ENCODE results near the gene PGAM5.

PGAM5 gene

GRCh38 chr12:132729541-132730320 is 19.1 kb downstream of the PGAM5 start:
- H3K36me3 ChIP-seq (ENCODE audit: control insufficient read depth in 1 of 2, insufficient read depth in 2 of 2, low read length in 2 of 2): peaks cover 51 to 90% of the 10 kb centered on the region in 2 donors
- H3K4me1 ChIP-seq (ENCODE audit: control insufficient read depth in 1 of 2, insufficient read depth in 2 of 2, low read length in 2 of 2): no peaks in the 10 kb centered on the region
- no peak overlapping the region for H3K9ac ChIP-seq (ENCODE audit: low read depth in 1 of 2, low read length in 2 of 2)
- no peak overlapping the region for H3K27ac ChIP-seq (ENCODE audit: low read depth, low read length)
- no peak overlapping the region for H3K4me3 ChIP-seq (ENCODE audit: low read depth in 1 of 2, low read length in 2 of 2)
- no peaks in the 10 kb centered on the region for H3K27me3 ChIP-seq (ENCODE audit: control insufficient read depth in 1 of 2, insufficient read depth in 2 of 2, low read length in 2 of 2)
- no peaks in the 10 kb centered on the region for H3K9me3 ChIP-seq (ENCODE audit: control insufficient read depth in 1 of 2, low read length in 2 of 2)

GRCh38 chr12:132730353-132730752 is 19.7 kb downstream of the PGAM5 start:
- H3K4me1 ChIP-seq (ENCODE audit: control insufficient read depth in 1 of 2, insufficient read depth in 2 of 2, low read length in 2 of 2): no peaks in the 10 kb centered on the region
- no peak overlapping the region for H3K27ac ChIP-seq (ENCODE audit: low read depth, low read length)
- H3K9me3 ChIP-seq (ENCODE audit: control insufficient read depth in 1 of 2, low read length in 2 of 2): no peaks in the 10 kb centered on the region
- no peaks in the 10 kb centered on the region for H3K27me3 ChIP-seq (ENCODE audit: control insufficient read depth in 1 of 2, insufficient read depth in 2 of 2, low read length in 2 of 2)
- H3K4me3 ChIP-seq (ENCODE audit: low read depth in 1 of 2, low read length in 2 of 2): no peak overlapping the region
- H3K36me3 ChIP-seq (ENCODE audit: control insufficient read depth in 1 of 2, insufficient read depth in 2 of 2, low read length in 2 of 2): peaks cover 51 to 90% of the 10 kb centered on the region in 2 donors
- no peak overlapping the region for H3K9ac ChIP-seq (ENCODE audit: low read depth in 1 of 2, low read length in 2 of 2)

GRCh38 chr12:132731574-132731973 is 20.9 kb downstream of the PGAM5 start:
- Histone ChIP-seq H3K27me3 (ENCODE audit: control insufficient read depth in 1 of 2, insufficient read depth in 2 of 2, low read length in 2 of 2) (no peaks in the 10 kb centered on the region), H3K36me3 (ENCODE audit: control insufficient read depth in 1 of 2, insufficient read depth in 2 of 2, low read length in 2 of 2) (peaks cover 52 to 88% of the 10 kb centered on the region in 2 donors), H3K9me3 (ENCODE audit: control insufficient read depth in 1 of 2, low read length in 2 of 2) (no peaks in the 10 kb centered on the region), H3K4me1 (ENCODE audit: control insufficient read depth in 1 of 2, insufficient read depth in 2 of 2, low read length in 2 of 2) (no peaks in the 10 kb centered on the region), H3K4me3 (ENCODE audit: low read depth in 1 of 2, low read length in 2 of 2) (no peak overlapping the region), H3K9ac (ENCODE audit: low read depth in 1 of 2, low read length in 2 of 2) (no peak overlapping the region), H3K27ac (ENCODE audit: low read depth, low read length) (no peak overlapping the region)

- no peak overlapping the region for H3K4me3 ChIP-seq (ENCODE audit: low read depth in 1 of 2, low read length in 2 of 2)
- H3K27me3 ChIP-seq (ENCODE audit: control insufficient read depth in 1 of 2, insufficient read depth in 2 of 2, low read length in 2 of 2): no peaks in the 10 kb centered on the region
- no peak overlapping the region for H3K9ac ChIP-seq (ENCODE audit: low read depth in 1 of 2, low read length in 2 of 2)
- no peak overlapping the region for H3K27ac ChIP-seq (ENCODE audit: low read depth, low read length)
- peaks cover 45 to 85% of the 10 kb centered on the region in 2 donors for H3K36me3 ChIP-seq (ENCODE audit: control insufficient read depth in 1 of 2, insufficient read depth in 2 of 2, low read length in 2 of 2)
- H3K4me1 ChIP-seq (ENCODE audit: control insufficient read depth in 1 of 2, insufficient read depth in 2 of 2, low read length in 2 of 2): no peaks in the 10 kb centered on the region
- no peaks in the 10 kb centered on the region for H3K9me3 ChIP-seq (ENCODE audit: control insufficient read depth in 1 of 2, low read length in 2 of 2)
These were observed 23.6 kb downstream of the PGAM5 start for GRCh38 chr12:132734206-132734605.

GRCh38 chr12:132735496-132735895 is 24.9 kb downstream of the PGAM5 start:
- H3K4me1 ChIP-seq (ENCODE audit: control insufficient read depth in 1 of 2, insufficient read depth in 2 of 2, low read length in 2 of 2): no peaks in the 10 kb centered on the region
- peaks cover 56 to 89% of the 10 kb centered on the region in 2 donors for H3K36me3 ChIP-seq (ENCODE audit: control insufficient read depth in 1 of 2, insufficient read depth in 2 of 2, low read length in 2 of 2)
- no peaks in the 10 kb centered on the region for H3K9me3 ChIP-seq (ENCODE audit: control insufficient read depth in 1 of 2, low read length in 2 of 2)
- no peak overlapping the region for H3K4me3 ChIP-seq (ENCODE audit: low read depth in 1 of 2, low read length in 2 of 2)
- no peaks in the 10 kb centered on the region for H3K27me3 ChIP-seq (ENCODE audit: control insufficient read depth in 1 of 2, insufficient read depth in 2 of 2, low read length in 2 of 2)
- no peak overlapping the region for H3K9ac ChIP-seq (ENCODE audit: low read depth in 1 of 2, low read length in 2 of 2)
- H3K27ac ChIP-seq (ENCODE audit: low read depth, low read length): no peak overlapping the region

GRCh38 chr12:132736378-132736777 is 25.7 kb downstream of the PGAM5 start:
- Histone ChIP-seq H3K9ac (ENCODE audit: low read depth in 1 of 2, low read length in 2 of 2) (no peak overlapping the region), H3K4me3 (ENCODE audit: low read depth in 1 of 2, low read length in 2 of 2) (no peak overlapping the region), H3K27me3 (ENCODE audit: control insufficient read depth in 1 of 2, insufficient read depth in 2 of 2, low read length in 2 of 2) (no peaks in the 10 kb centered on the region), H3K36me3 (ENCODE audit: control insufficient read depth in 1 of 2, insufficient read depth in 2 of 2, low read length in 2 of 2) (peaks cover 63 to 89% of the 10 kb centered on the region in 2 donors), H3K27ac (ENCODE audit: low read depth, low read length) (no peak overlapping the region), H3K4me1 (ENCODE audit: control insufficient read depth in 1 of 2, insufficient read depth in 2 of 2, low read length in 2 of 2) (no peaks in the 10 kb centered on the region), H3K9me3 (ENCODE audit: control insufficient read depth in 1 of 2, low read length in 2 of 2) (no peaks in the 10 kb centered on the region)

- Histone ChIP-seq H3K36me3 (ENCODE audit: control insufficient read depth in 1 of 2, insufficient read depth in 2 of 2, low read length in 2 of 2) (peaks cover 64 to 89% of the 10 kb centered on the region in 2 donors), H3K27ac (ENCODE audit: low read depth, low read length) (no peak overlapping the region), H3K4me3 (ENCODE audit: low read depth in 1 of 2, low read length in 2 of 2) (no peak overlapping the region), H3K4me1 (ENCODE audit: control insufficient read depth in 1 of 2, insufficient read depth in 2 of 2, low read length in 2 of 2) (no peaks in the 10 kb centered on the region), H3K9ac (ENCODE audit: low read depth in 1 of 2, low read length in 2 of 2) (no peak overlapping the region), H3K9me3 (ENCODE audit: control insufficient read depth in 1 of 2, low read length in 2 of 2) (no peaks in the 10 kb centered on the region), H3K27me3 (ENCODE audit: control insufficient read depth in 1 of 2, insufficient read depth in 2 of 2, low read length in 2 of 2) (no peaks in the 10 kb centered on the region)
These were observed 26.3 kb downstream of the PGAM5 start for GRCh38 chr12:132736913-132737312.

GRCh38 chr12:132739600-132740312 is 29.1 kb downstream of the PGAM5 start:
- H3K36me3 ChIP-seq (ENCODE audit: control insufficient read depth in 1 of 2, insufficient read depth in 2 of 2, low read length in 2 of 2): peaks cover 66 to 85% of the 10 kb centered on the region in 2 donors
- no peak overlapping the region for H3K4me3 ChIP-seq (ENCODE audit: low read depth in 1 of 2, low read length in 2 of 2)
- no peaks in the 10 kb centered on the region for H3K4me1 ChIP-seq (ENCODE audit: control insufficient read depth in 1 of 2, insufficient read depth in 2 of 2, low read length in 2 of 2)
- H3K9me3 ChIP-seq (ENCODE audit: control insufficient read depth in 1 of 2, low read length in 2 of 2): no peaks in the 10 kb centered on the region
- H3K9ac ChIP-seq (ENCODE audit: low read depth in 1 of 2, low read length in 2 of 2): no peak overlapping the region
- H3K27me3 ChIP-seq (ENCODE audit: control insufficient read depth in 1 of 2, insufficient read depth in 2 of 2, low read length in 2 of 2): no peaks in the 10 kb centered on the region
- H3K27ac ChIP-seq (ENCODE audit: low read depth, low read length): no peak overlapping the region

GRCh38 chr12:132740313-132740646 is 29.6 kb downstream of the PGAM5 start:
- H3K36me3 ChIP-seq (ENCODE audit: control insufficient read depth in 1 of 2, insufficient read depth in 2 of 2, low read length in 2 of 2): peaks cover 64 to 85% of the 10 kb centered on the region in 2 donors
- H3K27ac ChIP-seq (ENCODE audit: low read depth, low read length): no peak overlapping the region
- H3K27me3 ChIP-seq (ENCODE audit: control insufficient read depth in 1 of 2, insufficient read depth in 2 of 2, low read length in 2 of 2): no peaks in the 10 kb centered on the region
- no peak overlapping the region for H3K4me3 ChIP-seq (ENCODE audit: low read depth in 1 of 2, low read length in 2 of 2)
- no peaks in the 10 kb centered on the region for H3K9me3 ChIP-seq (ENCODE audit: control insufficient read depth in 1 of 2, low read length in 2 of 2)
- H3K4me1 ChIP-seq (ENCODE audit: control insufficient read depth in 1 of 2, insufficient read depth in 2 of 2, low read length in 2 of 2): no peaks in the 10 kb centered on the region
- no peak overlapping the region for H3K9ac ChIP-seq (ENCODE audit: low read depth in 1 of 2, low read length in 2 of 2)

- no peaks in the 10 kb centered on the region for H3K4me1 ChIP-seq (ENCODE audit: control insufficient read depth in 1 of 2, insufficient read depth in 2 of 2, low read length in 2 of 2)
- no peaks in the 10 kb centered on the region for H3K27me3 ChIP-seq (ENCODE audit: control insufficient read depth in 1 of 2, insufficient read depth in 2 of 2, low read length in 2 of 2)
These were observed 30.0 kb downstream of the PGAM5 start for GRCh38 chr12:132740652-132741051.

More at GRCh38 chr12:132740652-132741051, 30.0 kb downstream of the PGAM5 start:
- no peak overlapping the region for H3K9ac ChIP-seq (ENCODE audit: low read depth in 1 of 2, low read length in 2 of 2)
- H3K9me3 ChIP-seq (ENCODE audit: control insufficient read depth in 1 of 2, low read length in 2 of 2): no peaks in the 10 kb centered on the region
- no peak overlapping the region for H3K27ac ChIP-seq (ENCODE audit: low read depth, low read length)
- peaks cover 64 to 85% of the 10 kb centered on the region in 2 donors for H3K36me3 ChIP-seq (ENCODE audit: control insufficient read depth in 1 of 2, insufficient read depth in 2 of 2, low read length in 2 of 2)
- H3K4me3 ChIP-seq (ENCODE audit: low read depth in 1 of 2, low read length in 2 of 2): no peak overlapping the region

All from duodenal mucosa (tissue), 2 donors.